GM18517 (cell line): ENCODE results near the gene DYRK3.

Source experiments
- ATAC-seq: cut with Tn5 transposase; IDR thresholded peaks from one replicate; pipeline ENCODE4 v1.9.1; 2021; ENCODE audit warnings: mild to moderate bottlenecking, moderate library complexity; ENCODE audit not compliant: unreplicated experiment

The DYRK3 gene

GRCh38 chr1:206658981-206659273, 23.6 kb downstream of the DYRK3 start:
- no peak for ATAC-seq

GRCh38 chr1:206660136-206660535, 24.8 kb downstream of the DYRK3 start:
- ATAC-seq, result no peak

- no peak for ATAC-seq
Observed at GRCh38 chr1:206661161-206661820, 26.0 kb downstream of the DYRK3 start.

GRCh38 chr1:206662396-206663092, 27.2 kb downstream of the DYRK3 start:
- no peak for ATAC-seq

GRCh38 chr1:206663362-206663761, 28.0 kb downstream of the DYRK3 start:
- no peak for ATAC-seq

- ATAC-seq, result no peak
Observed at GRCh38 chr1:206663832-206664652, 28.7 kb downstream of the DYRK3 start.

- ATAC-seq, result no peak
Observed at GRCh38 chr1:206664740-206665139, 29.4 kb downstream of the DYRK3 start.

GRCh38 chr1:206666031-206666561, 30.8 kb downstream of the DYRK3 start:
- no peak for ATAC-seq

- ATAC-seq, result no peak
Observed at GRCh38 chr1:206666954-206667665, 31.8 kb downstream of the DYRK3 start.

GRCh38 chr1:206668351-206668750, 33.0 kb downstream of the DYRK3 start:
- no peak for ATAC-seq

- no peak for ATAC-seq
Observed at GRCh38 chr1:206668874-206669410, 33.6 kb downstream of the DYRK3 start.

- no peak for ATAC-seq
Observed at GRCh38 chr1:206672011-206672688, 36.8 kb downstream of the DYRK3 start.

- peak; percentile 50 for ATAC-seq
Observed at GRCh38 chr1:206672844-206673758, 37.8 kb downstream of the DYRK3 start.

- ATAC-seq, result no peak
Observed at GRCh38 chr1:206674236-206674635, 38.9 kb downstream of the DYRK3 start.

GRCh38 chr1:206674745-206675175, 39.4 kb downstream of the DYRK3 start:
- no peak for ATAC-seq

- no peak for ATAC-seq
Observed at GRCh38 chr1:206676499-206676898, 41.2 kb downstream of the DYRK3 start.

- no peak for ATAC-seq
Observed at GRCh38 chr1:206678490-206678889, 43.2 kb downstream of the DYRK3 start.

- peak; percentile 87 for ATAC-seq
Observed at GRCh38 chr1:206679738-206680211, 44.4 kb downstream of the DYRK3 start.

- no peak for ATAC-seq
Observed at GRCh38 chr1:206680279-206680678, 44.9 kb downstream of the DYRK3 start.
